ENCODE results near the gene USP40.

- TF ChIP-seq EP300 (IDR thresholded peaks at IDR 0.05) (no peak), CTCF (IDR thresholded peaks at IDR 0.05) (no peak), POLR2A (IDR thresholded peaks at IDR 0.05) (no peak)
Observed at GRCh38 chr2:233497692-233498091, 68.9 kb downstream of the USP40 start.
